Activated naive CD8-positive, alpha-beta T cell treated with anti-CD3 and anti-CD28 coated beads for 36 hours (primary cell): ENCODE results near the gene USP36. TPM values are rescaled to one million over a fixed set of nuclear protein-coding genes. Genes with fewer than 3 reads are reported as not detected.
"Not testable (repeated sequence)": the region's sequence is repeated elsewhere in the genome, so short reads cannot be mapped to it uniquely, and the experiment has no call there.

ENCODE experiments used
- DNase-seq: peaks from one replicate; pipeline ENCODE4 v3.0.0; 2021
- H3K27ac Mint-ChIP-seq: one replicate; pipeline ENCODE4 v1.8.0; 2022; ENCODE audit warnings: mild to moderate bottlenecking, moderate library complexity, mixed read lengths
- H3K27me3 Mint-ChIP-seq: one replicate; pipeline ENCODE4 v1.8.0; 2022; ENCODE audit warnings: mild to moderate bottlenecking, mixed read lengths
- H3K36me3 Mint-ChIP-seq: one replicate; pipeline ENCODE4 v1.8.0; 2021; ENCODE audit warnings: mild to moderate bottlenecking, mixed read lengths
- H3K4me1 Mint-ChIP-seq: one replicate; pipeline ENCODE4 v1.8.0; 2021; ENCODE audit warnings: mixed read lengths
- H3K4me3 Mint-ChIP-seq: one replicate; pipeline ENCODE4 v1.8.0; 2022; ENCODE audit warnings: mild to moderate bottlenecking, moderate library complexity, mixed read lengths
- H3K9me3 Mint-ChIP-seq: one replicate; pipeline ENCODE4 v1.8.0; 2022; ENCODE audit warnings: mixed read lengths
- total RNA-seq, 2 experiments: library from RNA; stranded (reverse); gene quantifications; one replicate each; pipeline ENCODE4 v1.2.3, GENCODE V29; 2021

The USP36 gene
- total RNA-seq, 2 experiments from 2014 or later = 126 to 128 TPM

GRCh38 chr17:78767806-78768205 lies 72.8 kb downstream of the USP36 start:
- Mint-ChIP-seq H3K27me3 (no peaks in the 10 kb centered on the region), H3K4me1 (peaks cover 42% of the 10 kb centered on the region), H3K27ac (no peak overlapping the region), H3K4me3 (no peak overlapping the region), H3K9me3 (no peaks in the 10 kb centered on the region), H3K36me3 (peaks cover 20% of the 10 kb centered on the region)
- no peak for DNase-seq

GRCh38 chr17:78766743-78767294 lies 73.8 kb downstream of the USP36 start:
- Mint-ChIP-seq H3K4me1 (peaks cover 42% of the 10 kb centered on the region), H3K27ac (no peak overlapping the region), H3K4me3 (no peak overlapping the region), H3K36me3 (peaks cover 18% of the 10 kb centered on the region), H3K27me3 (no peaks in the 10 kb centered on the region), H3K9me3 (no peaks in the 10 kb centered on the region)
- DNase-seq = no peak

- peaks cover 40% of the 10 kb centered on the region for H3K4me1 Mint-ChIP-seq
- no peaks in the 10 kb centered on the region for H3K27me3 Mint-ChIP-seq
- peaks cover 18% of the 10 kb centered on the region for H3K36me3 Mint-ChIP-seq
- H3K9me3 Mint-ChIP-seq = no peaks in the 10 kb centered on the region
- no peak for DNase-seq
- H3K4me3 Mint-ChIP-seq = no peak overlapping the region
- no peak overlapping the region for H3K27ac Mint-ChIP-seq
Observed at GRCh38 chr17:78766225-78766624, 74.4 kb downstream of the USP36 start.

- peaks cover 16% of the 10 kb centered on the region for H3K36me3 Mint-ChIP-seq
- DNase-seq = no peak
- H3K27ac Mint-ChIP-seq = peak overlapping the region; percentile 15
- H3K4me3 Mint-ChIP-seq = no peak overlapping the region
- H3K9me3 Mint-ChIP-seq = no peaks in the 10 kb centered on the region
- H3K4me1 Mint-ChIP-seq = peaks cover 39% of the 10 kb centered on the region
- H3K27me3 Mint-ChIP-seq = no peaks in the 10 kb centered on the region
Observed at GRCh38 chr17:78765821-78766220, 74.8 kb downstream of the USP36 start.

- DNase-seq = no peak
- peak overlapping the region; percentile 29 for H3K4me3 Mint-ChIP-seq
Observed at GRCh38 chr17:78764871-78765270, 75.7 kb downstream of the USP36 start.

GRCh38 chr17:78763561-78763960 lies 77.1 kb downstream of the USP36 start:
- peaks cover 54% of the 10 kb centered on the region for H3K4me1 Mint-ChIP-seq
- DNase-seq = no peak
- H3K9me3 Mint-ChIP-seq = no peaks in the 10 kb centered on the region
- H3K4me3 Mint-ChIP-seq = no peak overlapping the region
- H3K36me3 Mint-ChIP-seq = peaks cover 14% of the 10 kb centered on the region
- peak overlapping the region; percentile 47 for H3K27ac Mint-ChIP-seq
- H3K27me3 Mint-ChIP-seq = no peaks in the 10 kb centered on the region

More at GRCh38 chr17:78764871-78765270, 75.7 kb downstream of the USP36 start:
- Mint-ChIP-seq H3K27ac (peak overlapping the region; percentile 77), H3K36me3 (peaks cover 12% of the 10 kb centered on the region), H3K4me1 (peaks cover 41% of the 10 kb centered on the region), H3K9me3 (no peaks in the 10 kb centered on the region), H3K27me3 (no peaks in the 10 kb centered on the region)

- Mint-ChIP-seq H3K9me3 (no peaks in the 10 kb centered on the region), H3K4me3 (no peak overlapping the region), H3K4me1 (peaks cover 70% of the 10 kb centered on the region), H3K27ac (peak overlapping the region; percentile 87), H3K27me3 (no peaks in the 10 kb centered on the region), H3K36me3 (peaks cover 19% of the 10 kb centered on the region)
- DNase-seq = no peak
Observed at GRCh38 chr17:78761789-78762406, 78.7 kb downstream of the USP36 start.

GRCh38 chr17:78759969-78760352 lies 80.7 kb downstream of the USP36 start:
- no peak for DNase-seq
- peaks cover 24% of the 10 kb centered on the region for H3K36me3 Mint-ChIP-seq
- peak overlapping the region; percentile 93 for H3K27ac Mint-ChIP-seq
- H3K9me3 Mint-ChIP-seq = no peaks in the 10 kb centered on the region
- H3K4me3 Mint-ChIP-seq = peak overlapping the region; percentile 62
- no peaks in the 10 kb centered on the region for H3K27me3 Mint-ChIP-seq
- peaks cover 79% of the 10 kb centered on the region for H3K4me1 Mint-ChIP-seq

- peaks cover 23% of the 10 kb centered on the region for H3K36me3 Mint-ChIP-seq
- peak; percentile 71 for DNase-seq
- peaks cover 74% of the 10 kb centered on the region for H3K4me1 Mint-ChIP-seq
- no peaks in the 10 kb centered on the region for H3K27me3 Mint-ChIP-seq
- peak overlapping the region; percentile 62 for H3K4me3 Mint-ChIP-seq
- H3K27ac Mint-ChIP-seq = peak overlapping the region; percentile 93
- H3K9me3 Mint-ChIP-seq = no peaks in the 10 kb centered on the region
Observed at GRCh38 chr17:78759203-78759968, 81.2 kb downstream of the USP36 start.

- H3K27ac Mint-ChIP-seq = peak overlapping the region; percentile 92
- no peak for DNase-seq
- peak overlapping the region; percentile 46 for H3K4me3 Mint-ChIP-seq
- H3K36me3 Mint-ChIP-seq = peaks cover 13% of the 10 kb centered on the region
- no peaks in the 10 kb centered on the region for H3K9me3 Mint-ChIP-seq
- peaks cover 81% of the 10 kb centered on the region for H3K4me1 Mint-ChIP-seq
- no peaks in the 10 kb centered on the region for H3K27me3 Mint-ChIP-seq
Observed at GRCh38 chr17:78753316-78754250, 87.0 kb downstream of the USP36 start.

- no peak overlapping the region for H3K4me3 Mint-ChIP-seq
- H3K27ac Mint-ChIP-seq = peak overlapping the region; percentile 75
- peaks cover 83% of the 10 kb centered on the region for H3K4me1 Mint-ChIP-seq
- no peak for DNase-seq
- H3K9me3 Mint-ChIP-seq = no peaks in the 10 kb centered on the region
- H3K27me3 Mint-ChIP-seq = no peaks in the 10 kb centered on the region
- peaks cover 6% of the 10 kb centered on the region for H3K36me3 Mint-ChIP-seq
Observed at GRCh38 chr17:78751447-78752161, 89.0 kb downstream of the USP36 start.

- Mint-ChIP-seq H3K4me1 (peaks cover 83% of the 10 kb centered on the region), H3K27ac (peak overlapping the region; percentile 75)
- not testable (repeated sequence) for DNase-seq, H3K9me3 Mint-ChIP-seq, H3K27me3 Mint-ChIP-seq, H3K4me3 Mint-ChIP-seq, H3K36me3 Mint-ChIP-seq
Observed at GRCh38 chr17:78751000-78751399, 89.6 kb downstream of the USP36 start.

GRCh38 chr17:78748730-78749317 lies 91.8 kb downstream of the USP36 start:
- DNase-seq = peak; percentile 75
- Mint-ChIP-seq H3K4me3 (peak overlapping the region; percentile 62), H3K27ac (peak overlapping the region; percentile 90), H3K36me3 (peaks cover 6% of the 10 kb centered on the region), H3K9me3 (no peaks in the 10 kb centered on the region), H3K27me3 (no peaks in the 10 kb centered on the region), H3K4me1 (peaks cover 92% of the 10 kb centered on the region)
